Parathyroid adenoma (tissue), 2 donors: ENCODE data around the gene TAC3.
"Not testable (repeated sequence)": the region's sequence is repeated elsewhere in the genome, so short reads cannot be mapped to it uniquely, and the experiment has no call there.

Experiments
- H2AFZ ChIP-seq: fragments of 300-600 bp; sonication (generic); one replicate; pipeline ENCODE4 v1.7.0; 2017; ENCODE audit warnings: antibody characterized with exemption, mild to moderate bottlenecking
- H3K27ac ChIP-seq: fragments of 300-600 bp; sonication (generic); one replicate; pipeline ENCODE4 v1.7.0; 2017
- H3K27me3 ChIP-seq: fragments of 300-600 bp; sonication (generic); one replicate; pipeline ENCODE4 v1.7.0; 2017; ENCODE audit warnings: low read length; ENCODE audit not compliant: control insufficient read depth, insufficient read depth
- H3K36me3 ChIP-seq: fragments of 300-600 bp; sonication (generic); one replicate; pipeline ENCODE4 v1.7.0; 2017; ENCODE audit warnings: low read length; ENCODE audit not compliant: control insufficient read depth, insufficient read depth
- H3K4me1 ChIP-seq: fragments of 300-600 bp; sonication (generic); one replicate; pipeline ENCODE4 v1.7.0; 2017; ENCODE audit warnings: control low read depth
- H3K4me2 ChIP-seq: fragments of 300-600 bp; sonication (generic); one replicate; pipeline ENCODE4 v1.7.0; 2017; ENCODE audit warnings: low read length
- H3K4me3 ChIP-seq: fragments of 300-600 bp; sonication (generic); one replicate; pipeline ENCODE4 v1.7.0; 2017; ENCODE audit warnings: low read depth, low read length
- H3K79me2 ChIP-seq: fragments of 300-600 bp; sonication (generic); one replicate; pipeline ENCODE4 v1.7.0; 2017; ENCODE audit warnings: control low read depth
- H3K9ac ChIP-seq: fragments of 300-600 bp; sonication (generic); one replicate; pipeline ENCODE4 v1.7.0; 2017; ENCODE audit warnings: mild to moderate bottlenecking
- H3K9me3 ChIP-seq: fragments of 300-600 bp; sonication (generic); one replicate; pipeline ENCODE4 v1.7.0; 2017; ENCODE audit warnings: low read length; ENCODE audit not compliant: control insufficient read depth
- donor health status: primary hyperparathyroidism.

Gene TAC3

DNA sequence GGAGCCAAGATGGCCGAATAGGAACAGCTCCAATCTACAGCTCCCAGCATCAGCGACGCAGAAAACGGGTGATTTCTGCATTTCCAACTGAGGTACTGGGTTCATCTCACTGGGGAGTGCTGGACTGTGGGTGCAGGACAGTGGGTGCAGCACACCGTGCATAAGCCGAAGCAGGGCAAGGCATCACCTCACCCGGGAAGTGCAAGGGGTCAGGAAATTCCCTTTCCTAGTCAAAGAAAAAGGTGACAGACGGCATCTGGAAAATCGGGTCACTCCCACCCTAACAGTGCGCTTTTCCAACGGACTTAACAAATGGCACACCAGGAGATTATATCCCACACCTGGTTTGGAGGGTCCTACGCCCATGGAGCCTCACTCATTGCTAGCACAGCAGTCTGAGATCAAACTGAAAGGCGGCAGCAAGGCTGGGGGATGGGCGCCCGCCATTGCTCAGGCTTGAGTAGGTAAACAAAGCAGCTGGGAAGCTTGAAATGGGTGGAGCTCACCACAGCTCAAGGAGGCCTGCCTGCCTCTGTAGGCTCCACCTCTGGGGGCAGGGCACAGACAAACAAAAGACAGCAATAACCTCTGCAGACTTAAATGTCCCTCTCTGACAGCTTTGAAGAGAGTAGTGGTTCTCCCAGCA lies 50.2 kb downstream of the TAC3 start:
- H3K36me3 ChIP-seq, H3K9ac ChIP-seq, H3K4me2 ChIP-seq, H2AFZ ChIP-seq, H3K9me3 ChIP-seq, H3K79me2 ChIP-seq, H3K4me3 ChIP-seq, H3K27me3 ChIP-seq, H3K4me1 ChIP-seq, H3K27ac ChIP-seq: not testable (repeated sequence)

DNA sequence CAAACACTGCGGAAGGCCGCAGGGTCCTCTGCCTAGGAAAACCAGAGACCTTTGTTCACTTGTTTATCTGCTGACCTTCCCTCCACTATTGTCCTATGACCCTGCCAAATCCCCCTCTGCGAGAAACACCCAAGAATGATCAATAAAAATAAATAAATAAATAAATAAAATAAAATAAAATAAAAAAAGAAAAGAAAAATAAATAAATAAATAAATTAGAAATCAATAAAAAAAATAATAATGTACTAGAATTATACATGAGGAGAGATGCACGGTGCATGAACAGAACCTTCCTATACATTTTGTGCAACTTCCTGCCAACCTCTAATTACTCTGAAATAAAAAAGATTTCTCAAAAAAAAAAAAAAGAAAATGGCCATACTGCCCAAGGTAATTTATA lies 51.2 kb downstream of the TAC3 start:
- H3K9ac ChIP-seq, H3K9me3 ChIP-seq, H3K4me2 ChIP-seq, H3K27ac ChIP-seq, H2AFZ ChIP-seq, H3K79me2 ChIP-seq, H3K4me3 ChIP-seq, H3K36me3 ChIP-seq, H3K27me3 ChIP-seq, H3K4me1 ChIP-seq: not testable (repeated sequence)

DNA sequence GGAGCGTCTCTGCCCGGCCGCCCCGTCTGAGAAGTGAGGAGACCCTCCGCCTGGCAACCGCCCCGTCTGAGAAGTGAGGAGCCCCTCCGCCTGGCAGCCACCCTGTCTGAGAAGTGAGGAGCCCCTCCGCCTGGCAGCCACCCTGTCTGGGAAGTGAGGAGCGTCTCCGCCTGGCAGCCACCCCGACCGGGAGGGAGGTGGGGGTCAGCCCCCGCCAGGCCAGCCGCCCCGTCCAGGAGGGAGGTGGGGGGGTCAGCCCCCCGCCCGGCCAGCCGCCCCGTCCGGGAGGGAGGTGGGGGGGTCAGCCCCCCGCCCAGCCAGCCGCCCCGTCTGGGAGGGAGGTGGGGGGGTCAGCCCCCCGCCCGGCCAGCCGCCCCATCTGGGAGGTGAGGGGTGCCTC lies 52.8 kb downstream of the TAC3 start:
- H2AFZ ChIP-seq, H3K4me1 ChIP-seq, H3K79me2 ChIP-seq, H3K27me3 ChIP-seq, H3K27ac ChIP-seq, H3K9ac ChIP-seq, H3K9me3 ChIP-seq, H3K36me3 ChIP-seq, H3K4me2 ChIP-seq, H3K4me3 ChIP-seq: not testable (repeated sequence)

DNA sequence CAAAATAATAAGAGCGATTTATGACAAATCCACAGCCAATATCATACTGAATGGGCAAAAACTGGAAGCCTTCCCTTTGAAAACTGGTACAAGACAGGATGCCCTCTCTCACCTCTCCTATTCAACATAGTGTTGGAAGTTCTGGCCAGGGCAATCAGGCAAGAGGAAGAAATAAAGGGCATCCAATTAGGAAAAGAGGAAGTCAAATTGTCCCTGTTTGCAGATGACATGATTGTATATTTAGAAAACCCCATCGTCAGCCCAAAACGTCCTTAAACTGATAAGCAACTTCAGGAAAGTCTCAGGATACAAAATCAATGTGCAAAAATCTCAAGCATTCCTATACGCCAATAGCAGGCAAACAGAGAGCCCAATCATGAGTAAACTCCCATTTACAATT lies 54.1 kb downstream of the TAC3 start:
- H3K4me2 ChIP-seq, H3K79me2 ChIP-seq, H3K4me1 ChIP-seq, H3K27me3 ChIP-seq, H3K4me3 ChIP-seq, H3K9me3 ChIP-seq, H3K27ac ChIP-seq, H3K36me3 ChIP-seq, H3K9ac ChIP-seq, H2AFZ ChIP-seq: not testable (repeated sequence)
